Vagina (tissue), 2 donors: ENCODE measurements around the gene MPND. TPM values are rescaled to one million over a fixed set of nuclear protein-coding genes. Genes with fewer than 3 reads are reported as not detected.

Experiments
- DNase-seq, 2 donors: peaks; one replicate each; pipeline ENCODE4 v3.0.0-alpha.2; 2017; ENCODE audit errors: extremely low spot score in 2 of 2
- H3K27ac ChIP-seq: fragments of 200-600 bp; sonication (generic); one replicate; pipeline ENCODE4 v1.5.1; 2019
- H3K27me3 ChIP-seq: fragments of 200-600 bp; sonication (generic); one replicate; pipeline ENCODE4 v1.5.1; 2019
- H3K36me3 ChIP-seq, 2 donors: fragments of 200-600 bp; sonication (generic); one replicate each; pipeline ENCODE4 v1.5.1; 2017 to 2019
- H3K4me1 ChIP-seq: fragments of 200-600 bp; sonication (generic); one replicate; pipeline ENCODE4 v1.5.1; 2019
- H3K4me3 ChIP-seq, 2 donors: fragments of 200-600 bp; sonication (generic); 1 replicate in 1 of 2; 2 replicates in 1 of 2; pipeline ENCODE4 v1.5.1; 2016 to 2019
- H3K9me3 ChIP-seq: fragments of 200-600 bp; sonication (generic); one replicate; pipeline ENCODE4 v1.5.1; 2019
- CTCF ChIP-seq, 3 experiments: fragments of 450-650 bp in 2 of 3; fragments of 200-600 bp in 1 of 3; sonication (generic) in 1 of 3; IDR thresholded peaks; one replicate each; pipeline ENCODE4 v1.5.1; 2017 to 2019; ENCODE audit warnings: antibody characterized with exemption in 3 of 3, mild to moderate bottlenecking in 2 of 3, moderate library complexity in 2 of 3
- POLR2A ChIP-seq, 2 donors: fragments of 450-650 bp; IDR thresholded peaks; one replicate each; pipeline ENCODE4 v1.6.1; 2017; ENCODE audit warnings: antibody characterized with exemption in 2 of 2, mild to moderate bottlenecking in 2 of 2, moderate library complexity in 2 of 2
- POLR2AphosphoS5 ChIP-seq, 2 donors: sonication (generic); formaldehyde crosslinking; IDR thresholded peaks; one replicate each; pipeline ENCODE4 v1.9.0; 2017; ENCODE audit warnings: antibody characterized with exemption in 2 of 2, mild to moderate bottlenecking in 2 of 2, low read depth in 1 of 2; ENCODE audit not compliant: insufficient read depth in 1 of 2
- intact Hi-C: fragments of 100-400 bp; cut with DNase I; formaldehyde crosslinking; loops from one replicate; pipeline ENCODE4 v1.15.1; 2023
- total RNA-seq: library from RNA; depleted of rRNA; stranded (reverse); fragments of >200 nt; gene quantifications from one replicate; pipeline ENCODE4 v1.2.3, GENCODE V29; 2016

MPND gene
- total RNA-seq, 1 donor from 2014 or later: 10.1 TPM

DNA sequence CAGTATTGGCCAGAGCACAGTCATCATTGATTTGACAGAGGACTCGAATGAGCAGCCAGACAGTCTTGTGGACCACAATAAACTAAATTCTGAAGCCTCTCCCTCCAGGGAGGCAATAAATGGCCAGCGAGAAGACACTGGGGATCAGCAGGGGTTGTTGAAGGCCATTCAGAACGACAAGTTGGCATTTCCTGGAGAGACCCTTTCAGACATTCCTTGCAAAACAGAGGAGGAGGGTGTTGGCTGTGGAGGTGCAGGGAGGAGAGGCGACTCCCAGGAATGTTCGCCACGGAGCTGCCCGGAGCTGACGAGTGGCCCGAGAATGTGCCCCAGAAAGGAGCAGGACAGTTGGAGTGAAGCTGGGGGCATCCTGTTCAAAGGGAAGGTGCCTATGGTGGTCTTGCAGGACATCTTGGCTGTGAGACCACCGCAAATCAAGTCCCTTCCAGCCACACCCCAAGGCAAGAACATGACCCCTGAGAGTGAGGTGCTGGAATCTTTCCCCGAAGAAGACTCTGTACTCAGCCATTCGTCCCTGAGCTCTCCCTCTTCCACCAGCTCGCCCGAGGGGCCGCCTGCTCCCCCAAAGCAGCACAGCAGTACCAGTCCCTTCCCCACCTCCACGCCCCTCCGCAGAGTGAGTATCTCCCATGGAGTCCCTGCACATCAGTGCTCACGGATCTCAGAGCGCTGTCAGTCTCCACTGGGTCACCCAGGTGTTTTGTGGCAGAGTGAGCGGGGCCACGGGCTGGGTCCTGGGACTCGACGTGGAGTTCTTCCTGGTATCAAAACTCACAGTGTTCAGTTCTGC is 66.0 kb downstream of the MPND start:
- TF ChIP-seq POLR2AphosphoS5 (IDR thresholded peaks at IDR 0.05; ENCODE audit: insufficient read depth in 1 of 2, low read depth in 1 of 2) (no peak), POLR2A (IDR thresholded peaks at IDR 0.05) (no peak), CTCF (IDR thresholded peaks at IDR 0.05) (no peak)
- H3K4me3 ChIP-seq: no peak overlapping the region
- H3K9me3 ChIP-seq: no peaks in the 10 kb centered on the region
- intact Hi-C loops: no loop called here
- no peaks in the 10 kb centered on the region for H3K27me3 ChIP-seq
- H3K4me1 ChIP-seq: no peaks in the 10 kb centered on the region
- DNase-seq: no peak
- H3K27ac ChIP-seq: no peak overlapping the region
- H3K36me3 ChIP-seq: no peaks in the 10 kb centered on the region

Other genes starting within 250 kb of the MPND start
- 104 TPM for gene MAP2K2, start 219.4 kb upstream of the MPND start, total RNA-seq
- gene CREB3L3, start 189.9 kb upstream of the MPND start, total RNA-seq: not detected
- gene SIRT6, start 161.0 kb upstream of the MPND start, total RNA-seq: 65.6 TPM
- 0.25 TPM for gene ANKRD24, start 160.9 kb upstream of the MPND start, total RNA-seq
- not detected for gene EBI3, start 114.0 kb upstream of the MPND start, total RNA-seq
- gene YJU2, start 96.5 kb upstream of the MPND start, total RNA-seq: 19.9 TPM
- not detected for gene SHD, start 64.3 kb upstream of the MPND start, total RNA-seq
- gene TMIGD2, start 41.2 kb upstream of the MPND start, total RNA-seq: not detected
- 1.7 TPM for gene FSD1, start 39.0 kb upstream of the MPND start, total RNA-seq
- gene STAP2, start 4.7 kb upstream of the MPND start, total RNA-seq: 29.2 TPM
- 65.6 TPM for gene SH3GL1, start 57.0 kb downstream of the MPND start, total RNA-seq
- 21.4 TPM for gene CHAF1A, start 59.1 kb downstream of the MPND start, total RNA-seq
- gene UBXN6, start 114.2 kb downstream of the MPND start, total RNA-seq: 147 TPM
- 33.1 TPM for gene HDGFL2, start 128.7 kb downstream of the MPND start, total RNA-seq
- gene PLIN4, start 174.9 kb downstream of the MPND start, total RNA-seq: 69.5 TPM
- 8.8 TPM for gene PLIN5, start 191.7 kb downstream of the MPND start, total RNA-seq
- 6.9 TPM for gene LRG1, start 196.5 kb downstream of the MPND start, total RNA-seq
- gene SEMA6B, start 216.1 kb downstream of the MPND start, total RNA-seq: 8.3 TPM